HepG2 (cell line): ENCODE measurements around the gene FAT1. TPM values are rescaled to one million over a fixed set of nuclear protein-coding genes. Genes with fewer than 3 reads are reported as not detected.
A peak's percentile ranks its signal among the peaks of the same experiment; 100 is the strongest.
"Not testable (repeated sequence)": the region's sequence is repeated elsewhere in the genome, so short reads cannot be mapped to it uniquely, and the experiment has no call there.

Experiments
- ATAC-seq: fragments of 200-7000 bp; cut with Tn5 transposase; 3 replicates; pipeline ENCODE4 v1.9.1; 2020; ENCODE audit warnings: mild to moderate bottlenecking, moderate library complexity
- BruUV-seq: library from RNA; stranded (reverse); fragments of 400-500 nt; replicated peaks from 2 replicates; lab custom pipeline; 2021; lab: Mats Ljungman, UMichigan
- CTCF ChIA-PET: fragments of 300-600 bp; formaldehyde crosslinking; extraction: SDS; loops from one replicate; lab custom pipeline; 2021; ENCODE audit warnings: low total read pairs, inconsistent platforms, low intra/inter-chr PET ratio; lab: Yijun Ruan, JAX
- POLR2A ChIA-PET: fragments of 350-600 bp; sonication (Branson Sonifier 250); formaldehyde crosslinking; loops from one replicate; lab custom pipeline; 2020; ENCODE audit warnings: antibody characterized with exemption, inconsistent platforms; lab: Yijun Ruan, JAX
- DNase-seq: peaks from one replicate; pipeline ENCODE4 v3.0.0-alpha.2; 2015; ENCODE audit warnings: low spot score
- FAIRE-seq: peaks from 3 replicates; lab custom pipeline; 2011; peaks lifted over from hg19 to GRCh38; lab: Jason Lieb, UNC
- H2AFZ ChIP-seq: one replicate; pipeline ENCODE4 v1.6.1; 2011; ENCODE audit warnings: low read length, inconsistent platforms
- H3K27ac ChIP-seq: fragments of 300-600 bp; 3 replicates; pipeline ENCODE4 v1.8.0; 2011; ENCODE audit warnings: mixed run types, mild to moderate bottlenecking, mixed read lengths, low read length, inconsistent platforms; ENCODE audit not compliant: insufficient read depth; ENCODE audit errors: extremely low read length
- H3K27me3 ChIP-seq, 2 experiments: fragments of 200-600 bp in 1 of 2; 2 replicates in 1 of 2; 3 replicates in 1 of 2; pipeline versions ENCODE4 v1.6.0 to v1.8.0; 2011; ENCODE audit warnings: low read length in 2 of 2, mild to moderate bottlenecking in 2 of 2, moderate library complexity in 2 of 2, inconsistent platforms in 1 of 2; ENCODE audit not compliant: insufficient read depth in 2 of 2, control insufficient read depth in 1 of 2
- H3K36me3 ChIP-seq, 2 experiments: fragments of 200-600 bp in 1 of 2; replicated peaks in 1 of 2; 2 replicates in 1 of 2; 3 replicates in 1 of 2; pipeline versions ENCODE4 v1.5.1 to v1.8.0; 2011; ENCODE audit warnings: low read length in 2 of 2, inconsistent platforms in 1 of 2; ENCODE audit not compliant: insufficient read depth in 2 of 2, control insufficient read depth in 1 of 2
- H3K4me1 ChIP-seq: 2 replicates; pipeline ENCODE4 v1.5.1; 2012; ENCODE audit warnings: low read length, inconsistent platforms; ENCODE audit not compliant: insufficient read depth
- H3K4me2 ChIP-seq: 2 replicates; pipeline ENCODE4 v1.6.0; 2011; ENCODE audit warnings: low read depth, low read length, inconsistent platforms
- H3K4me3 ChIP-seq, 3 experiments: fragments of 200-600 bp in 1 of 3; sonication (generic), shearing (Covaris generic) in 1 of 3; replicated peaks in 1 of 3; 2 replicates each; pipeline ENCODE4 v1.5.1; 2011 to 2016; ENCODE audit warnings: low read length in 3 of 3, inconsistent platforms in 2 of 3, low read depth in 2 of 3, mild to moderate bottlenecking in 2 of 3, control low read depth in 1 of 3, mixed read lengths in 1 of 3; ENCODE audit not compliant: insufficient read depth in 1 of 3
- H3K79me2 ChIP-seq: one replicate; pipeline ENCODE4 v1.6.1; 2011; ENCODE audit warnings: low read length, inconsistent platforms; ENCODE audit not compliant: insufficient read depth
- H3K9ac ChIP-seq: 2 replicates; pipeline ENCODE4 v1.6.0; 2011; ENCODE audit warnings: mild to moderate bottlenecking, low read depth, low read length, inconsistent platforms; ENCODE audit not compliant: insufficient read depth
- H3K9me3 ChIP-seq: 2 replicates; pipeline ENCODE4 v1.5.1; 2012; ENCODE audit warnings: mild to moderate bottlenecking, low read length
- H4K20me1 ChIP-seq: 2 replicates; pipeline ENCODE4 v1.6.0; 2011; ENCODE audit warnings: inconsistent platforms, mild to moderate bottlenecking, low read length, moderate library complexity; ENCODE audit not compliant: insufficient read depth
- AGO2 ChIP-seq: fragments of 200-400 bp; formaldehyde crosslinking; optimal IDR thresholded peaks from 2 replicates; pipeline ENCODE3; 2017; ENCODE audit warnings: mild to moderate bottlenecking, low read depth, low read length, moderate library complexity
- RBM22 ChIP-seq: fragments of 200-400 bp; formaldehyde crosslinking; optimal IDR thresholded peaks from 2 replicates; pipeline ENCODE3; 2017; ENCODE audit warnings: mild to moderate bottlenecking, low read length, moderate library complexity
- ZNF703 ChIP-seq: sonication (generic); formaldehyde crosslinking; IDR thresholded peaks from 2 replicates; pipeline ENCODE4 v1.5.1; 2020; ENCODE audit warnings: missing genetic modification reagents, mild to moderate bottlenecking, moderate library complexity, borderline replicate concordance
- WGBS: methylation state at CpG from one replicate; pipeline ENCODE4 v1.1.6; 2017; ENCODE audit warnings: low lambda C conversion rate; 5-methylcytosine and 5-hydroxymethylcytosine counted together
- in situ Hi-C: cut with HindIII; loops from 2 replicates; pipeline ENCODE4 v1.10.0; 2017; ENCODE audit warnings: low pct_unique_long_range_greater_than_20kb; ENCODE audit not compliant: extremely low pct_ligation_motif_present
- intact Hi-C: fragments of 100-400 bp; cut with micrococcal nuclease; formaldehyde crosslinking; loops from one replicate; pipeline ENCODE4 v1.10.0; 2022; ENCODE audit not compliant: unreplicated experiment
- polyA plus RNA-seq, 8 experiments: library from polyadenylated mRNA; depleted of rRNA in 3 of 8; stranded (reverse) in 7 of 8; unstranded in 1 of 8; fragments of >200 nt; fragmentation: Illumina TruSeq in 4 of 8; extraction: Trizol in 4 of 8; gene quantifications; 2 replicates each; pipeline versions ENCODE4 v1.2.1 to v1.2.3, GENCODE V29; 2011 to 2016; ENCODE audit warnings: low read depth in 4 of 8, missing spikeins in 1 of 8, mixed read lengths in 1 of 8; ENCODE audit not compliant: insufficient read depth in 1 of 8
- total RNA-seq, 5 experiments: library from RNA; depleted of rRNA; stranded (reverse); fragments of >200 nt; fragmentation: Illumina TruSeq; extraction: Trizol; gene quantifications; 2 replicates each; pipeline ENCODE4 v1.2.3, GENCODE V29; 2016; ENCODE audit warnings: low read depth in 1 of 5

Gene FAT1
- total and polyA plus RNA-seq, 2 of the 13 experiments (the other 11 are each of a cell fraction or from before 2014, with no cell fraction given): 185 to 216 TPM

GRCh38 chr4:186659456-186659855 lies 64.2 kb downstream of the FAT1 start:
- in situ Hi-C loops, H3K27ac ChIP-seq, H3K9me3 ChIP-seq, DNase-seq, CTCF ChIA-PET, H3K4me3 ChIP-seq, H2AFZ ChIP-seq, intact Hi-C loops, H3K4me2 ChIP-seq, H3K4me1 ChIP-seq, POLR2A ChIA-PET, ATAC-seq, H3K9ac ChIP-seq, BruUV-seq, H3K27me3 ChIP-seq, FAIRE-seq: not testable (repeated sequence)
- 93% methylated on average over 14 of the region's 16 CpGs for WGBS
- peak; percentile 74 for TF ChIP-seq AGO2
- Histone ChIP-seq H3K79me2 (peaks cover 60% of the 10 kb centered on the region), H4K20me1 (peaks cover 21% of the 10 kb centered on the region), H3K36me3 (peaks cover 21 to 64% of the 10 kb centered on the region in 2 experiments)

GRCh38 chr4:186658657-186659056 lies 65.0 kb downstream of the FAT1 start:
- ChIA-PET CTCF (no interaction called here), POLR2A (no interaction called here)
- 95% methylated on average over 20 of the region's 20 CpGs for WGBS
- Histone ChIP-seq H3K27me3 (no peaks in the 10 kb centered on the region), H4K20me1 (peaks cover 21% of the 10 kb centered on the region), H3K4me1 (peaks cover 5% of the 10 kb centered on the region; the same call in 1 of the 2 replicates), H2AFZ (no peak overlapping the region), H3K27ac (no peak overlapping the region), H3K4me2 (no peak overlapping the region), H3K4me3 (no peak overlapping the region), H3K9me3 (no peaks in the 10 kb centered on the region), H3K9ac (no peak overlapping the region), H3K36me3 (peaks cover 19 to 63% of the 10 kb centered on the region in 2 experiments), H3K79me2 (peaks cover 60% of the 10 kb centered on the region)
- in situ Hi-C loops: no loop called here
- TF ChIP-seq ZNF703 (no peak), RBM22 (peak; percentile 82)
- FAIRE-seq (no peak), DNase-seq (no peak), ATAC-seq (no peak)
- BruUV-seq: no TSS peak
- intact Hi-C loops: no loop called here
